Activated CD4-positive, alpha-beta T cell treated with anti-CD3 and anti-CD28 coated beads, Interleukin-2, amount 10 ng/mL, durations not matched to agents 24 days and 14 days (primary cell): ENCODE measurements around the gene BANF2. TPM values are rescaled to one million over a fixed set of nuclear protein-coding genes. Genes with fewer than 3 reads are reported as not detected.
"Not testable (repeated sequence)": the region's sequence is repeated elsewhere in the genome, so short reads cannot be mapped to it uniquely, and the experiment has no call there.

Experiments
- DNase-seq: peaks from one replicate; pipeline ENCODE4 v3.0.0; 2022
- H3K27ac Mint-ChIP-seq: one replicate; pipeline ENCODE4 v1.8.0; 2022; ENCODE audit warnings: mild to moderate bottlenecking, mixed read lengths
- H3K27me3 Mint-ChIP-seq: one replicate; pipeline ENCODE4 v1.8.0; 2022; ENCODE audit warnings: mixed read lengths
- H3K36me3 Mint-ChIP-seq: one replicate; pipeline ENCODE4 v1.8.0; 2022; ENCODE audit warnings: low read depth, mild to moderate bottlenecking, mixed read lengths
- H3K4me1 Mint-ChIP-seq: one replicate; pipeline ENCODE4 v1.8.0; 2021; ENCODE audit warnings: mixed read lengths
- H3K4me3 Mint-ChIP-seq: one replicate; pipeline ENCODE4 v1.8.0; 2022; ENCODE audit warnings: mild to moderate bottlenecking, moderate library complexity, mixed read lengths
- H3K9me3 Mint-ChIP-seq: one replicate; pipeline ENCODE4 v1.8.0; 2021; ENCODE audit warnings: mixed read lengths
- intact Hi-C: fragments of 100-400 bp; cut with micrococcal nuclease; formaldehyde crosslinking; loops from one replicate; pipeline ENCODE4 v1.15.1; 2023
- total RNA-seq: library from RNA; stranded (reverse); gene quantifications from 2 replicates; pipeline ENCODE4 v1.2.3, GENCODE V29; 2022

BANF2 gene
- total RNA-seq, 1 donor from 2014 or later: not detected

GRCh38 chr20:17659344-17659743, 40.4 kb upstream of the BANF2 start:
- intact Hi-C loops, DNase-seq, H3K9me3 Mint-ChIP-seq, H3K27me3 Mint-ChIP-seq, H3K27ac Mint-ChIP-seq, H3K4me3 Mint-ChIP-seq: not testable (repeated sequence)
- H3K36me3 Mint-ChIP-seq: peaks cover 50% of the 10 kb centered on the region
- peaks cover 33% of the 10 kb centered on the region for H3K4me1 Mint-ChIP-seq

GRCh38 chr20:17659801-17660200, 40.0 kb upstream of the BANF2 start:
- intact Hi-C loops: loop anchor here (5.0 kb wide), 1 partner anchor 332 kb away; no protein-coding TSS in a partner anchor
- no peak overlapping the region for H3K27ac Mint-ChIP-seq
- no peak for DNase-seq
- no peaks in the 10 kb centered on the region for H3K9me3 Mint-ChIP-seq
- peaks cover 37% of the 10 kb centered on the region for H3K4me1 Mint-ChIP-seq
- H3K4me3 Mint-ChIP-seq: no peak overlapping the region
- peaks cover 50% of the 10 kb centered on the region for H3K36me3 Mint-ChIP-seq
- H3K27me3 Mint-ChIP-seq: no peaks in the 10 kb centered on the region

DNA sequence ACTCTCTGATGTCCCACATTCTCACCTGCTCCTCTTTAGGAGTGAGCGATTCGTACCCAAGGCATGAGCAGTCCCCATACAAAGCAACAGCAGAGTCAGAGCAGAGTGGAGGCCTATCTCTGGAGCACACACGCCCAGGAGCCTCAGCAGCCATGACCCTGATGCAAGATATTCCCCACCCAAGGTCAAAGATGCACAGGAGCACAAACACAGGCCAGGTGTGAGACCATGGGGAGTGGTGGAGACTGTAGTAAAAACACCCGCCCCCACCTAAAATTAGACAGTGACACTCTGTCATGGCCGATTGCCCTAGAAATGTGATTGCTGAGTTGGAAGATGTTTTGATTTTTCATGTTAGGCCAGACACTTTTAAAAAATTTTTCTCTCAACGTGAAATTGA, 39.1 kb upstream of the BANF2 start:
- Mint-ChIP-seq H3K27me3 (no peaks in the 10 kb centered on the region), H3K4me3 (no peak overlapping the region), H3K9me3 (no peaks in the 10 kb centered on the region), H3K27ac (peak overlapping the region; percentile 43), H3K36me3 (peaks cover 48% of the 10 kb centered on the region), H3K4me1 (peaks cover 41% of the 10 kb centered on the region)
- intact Hi-C loops: loop anchor here (5.0 kb wide), 1 partner anchor 332 kb away; no protein-coding TSS in a partner anchor
- no peak for DNase-seq

GRCh38 chr20:17661121-17661744, 38.5 kb upstream of the BANF2 start:
- H3K27me3 Mint-ChIP-seq: no peaks in the 10 kb centered on the region
- no peaks in the 10 kb centered on the region for H3K9me3 Mint-ChIP-seq
- H3K36me3 Mint-ChIP-seq: peaks cover 46% of the 10 kb centered on the region
- no peak for DNase-seq
- H3K27ac Mint-ChIP-seq: peak overlapping the region; percentile 41
- H3K4me3 Mint-ChIP-seq: no peak overlapping the region
- intact Hi-C loops: loop anchor here (5.0 kb wide), 1 partner anchor 331 kb away; no protein-coding TSS in a partner anchor
- peaks cover 45% of the 10 kb centered on the region for H3K4me1 Mint-ChIP-seq

- H3K36me3 Mint-ChIP-seq: peaks cover 35% of the 10 kb centered on the region
- H3K27ac Mint-ChIP-seq: peak overlapping the region; percentile 73
- intact Hi-C loops: loop anchor here (5.0 kb wide), 1 partner anchor 330 kb away; no protein-coding TSS in a partner anchor
- no peaks in the 10 kb centered on the region for H3K9me3 Mint-ChIP-seq
- H3K4me1 Mint-ChIP-seq: peaks cover 49% of the 10 kb centered on the region
- peak overlapping the region; percentile 28 for H3K4me3 Mint-ChIP-seq
- H3K27me3 Mint-ChIP-seq: no peaks in the 10 kb centered on the region
- DNase-seq: no peak
Observed at GRCh38 chr20:17662333-17663039, 37.3 kb upstream of the BANF2 start.

- intact Hi-C loops: loop anchor here (5.0 kb wide), 1 partner anchor 329 kb away; no protein-coding TSS in a partner anchor
- Mint-ChIP-seq H3K9me3 (no peaks in the 10 kb centered on the region), H3K36me3 (peaks cover 32% of the 10 kb centered on the region), H3K4me3 (no peak overlapping the region), H3K27ac (no peak overlapping the region), H3K4me1 (peaks cover 45% of the 10 kb centered on the region), H3K27me3 (no peaks in the 10 kb centered on the region)
- no peak for DNase-seq
Observed at GRCh38 chr20:17663040-17663399, 36.7 kb upstream of the BANF2 start.

- Mint-ChIP-seq H3K4me1 (peaks cover 46% of the 10 kb centered on the region), H3K4me3 (no peak overlapping the region), H3K9me3 (no peaks in the 10 kb centered on the region), H3K36me3 (peaks cover 31% of the 10 kb centered on the region), H3K27me3 (no peaks in the 10 kb centered on the region), H3K27ac (no peak overlapping the region)
- DNase-seq: no peak
- intact Hi-C loops: loop anchor here (5.0 kb wide), 1 partner anchor 329 kb away; no protein-coding TSS in a partner anchor
Observed at GRCh38 chr20:17663486-17663885, 36.3 kb upstream of the BANF2 start.

DNA sequence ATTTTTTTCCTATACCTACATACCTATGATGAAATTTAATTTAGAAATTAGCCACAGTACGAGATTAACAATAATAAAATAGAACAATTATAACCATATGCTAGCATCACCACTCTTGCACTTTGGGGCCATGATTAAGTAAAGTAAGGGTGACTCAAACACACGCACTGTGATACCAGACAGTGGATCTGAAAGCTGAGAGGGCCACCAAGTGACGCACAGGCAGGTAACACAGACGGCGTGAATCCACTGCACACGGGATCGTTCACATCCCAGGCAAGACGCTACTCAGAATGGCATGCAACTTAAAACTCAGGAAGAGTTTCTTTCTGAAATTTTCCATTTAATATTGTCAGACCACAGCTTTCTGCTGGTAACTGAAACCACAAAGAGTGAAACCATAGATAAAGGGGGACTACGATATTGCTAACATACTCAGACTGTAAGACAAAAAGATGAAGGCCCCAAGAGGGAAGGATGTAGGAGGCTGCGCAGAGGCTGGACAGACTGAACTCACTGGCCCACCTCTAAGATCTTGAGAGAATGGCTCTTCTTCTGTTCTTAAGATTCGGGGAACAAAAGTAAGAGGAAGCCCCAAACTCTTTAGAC, 35.6 kb upstream of the BANF2 start:
- Mint-ChIP-seq H3K27ac (peak overlapping the region; percentile 72), H3K4me1 (peaks cover 46% of the 10 kb centered on the region), H3K27me3 (no peaks in the 10 kb centered on the region), H3K9me3 (no peaks in the 10 kb centered on the region), H3K36me3 (peaks cover 32% of the 10 kb centered on the region), H3K4me3 (peak overlapping the region; percentile 46)
- intact Hi-C loops: loop anchor here (2.0 to 5.0 kb wide), 2 partner anchors 17 to 328 kb away; no protein-coding TSS in a partner anchor
- DNase-seq: no peak

GRCh38 chr20:17665756-17666155, 34.0 kb upstream of the BANF2 start:
- H3K27ac Mint-ChIP-seq: no peak overlapping the region
- H3K4me1 Mint-ChIP-seq: peaks cover 54% of the 10 kb centered on the region

DNA sequence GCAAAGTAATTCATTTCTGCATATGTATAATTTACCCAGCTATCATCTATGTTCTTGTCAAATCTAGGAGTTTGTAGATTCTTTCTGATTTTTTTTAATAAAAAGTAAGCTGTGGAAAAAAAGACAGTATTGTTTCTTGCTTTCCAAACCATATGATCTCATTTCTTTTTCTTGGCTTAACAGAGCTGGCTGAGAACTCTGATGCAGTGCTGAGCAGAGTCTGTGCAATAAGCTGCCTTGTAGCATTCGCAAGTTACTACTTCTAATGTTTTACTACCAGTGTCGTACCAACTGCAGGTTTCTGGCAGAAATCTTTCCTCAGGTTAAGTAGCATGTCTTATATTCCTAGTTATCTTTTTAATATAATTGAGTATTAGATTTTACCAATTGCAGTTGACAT, 33.3 kb upstream of the BANF2 start:
- Mint-ChIP-seq H3K9me3 (peaks cover 6% of the 10 kb centered on the region), H3K36me3 (peaks cover 31% of the 10 kb centered on the region), H3K27me3 (no peaks in the 10 kb centered on the region), H3K4me1 (peaks cover 60% of the 10 kb centered on the region), H3K4me3 (no peak overlapping the region), H3K27ac (no peak overlapping the region)
- intact Hi-C loops: loop anchor here (5.0 kb wide), 1 partner anchor 231 kb away; no protein-coding TSS in a partner anchor
- no peak for DNase-seq

More at GRCh38 chr20:17665756-17666155, 34.0 kb upstream of the BANF2 start:
- Mint-ChIP-seq H3K9me3 (peaks cover 4% of the 10 kb centered on the region), H3K36me3 (peaks cover 26% of the 10 kb centered on the region), H3K27me3 (no peaks in the 10 kb centered on the region), H3K4me3 (no peak overlapping the region)
- DNase-seq: no peak
- intact Hi-C loops: loop anchor here (2.0 to 5.0 kb wide), 2 partner anchors 15 to 232 kb away; no protein-coding TSS in a partner anchor

GRCh38 chr20:17667445-17667844, 32.3 kb upstream of the BANF2 start:
- H3K27ac Mint-ChIP-seq: no peak overlapping the region
- intact Hi-C loops: loop anchor here (5.0 kb wide), 1 partner anchor 230 kb away; no protein-coding TSS in a partner anchor

DNA sequence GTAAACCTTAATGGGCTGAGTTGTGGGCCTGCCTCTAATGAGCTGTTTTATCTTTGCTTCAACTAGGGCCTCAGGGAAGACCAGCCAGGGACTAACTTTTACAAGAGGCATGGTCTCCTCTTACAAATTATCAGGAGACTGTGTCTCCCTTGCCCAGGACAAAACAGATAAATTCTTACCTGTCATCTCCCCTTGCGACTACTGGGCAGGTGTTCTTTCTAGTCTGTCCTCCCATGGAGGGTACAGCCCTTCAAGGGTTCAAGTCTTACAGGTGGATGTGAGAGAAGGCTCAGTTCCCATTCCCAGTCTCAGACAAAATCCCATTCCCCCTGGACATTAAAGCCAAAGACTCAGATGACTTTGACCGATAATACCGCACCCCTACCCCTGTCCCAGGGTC, 31.3 kb upstream of the BANF2 start:
- intact Hi-C loops: loop anchor here (5.0 kb wide), 1 partner anchor 229 kb away; no protein-coding TSS in a partner anchor
- Mint-ChIP-seq H3K4me1 (peaks cover 48% of the 10 kb centered on the region), H3K27me3 (no peaks in the 10 kb centered on the region), H3K9me3 (peaks cover 6% of the 10 kb centered on the region), H3K4me3 (no peak overlapping the region), H3K36me3 (peaks cover 32% of the 10 kb centered on the region), H3K27ac (no peak overlapping the region)
- DNase-seq: no peak

More at GRCh38 chr20:17667445-17667844, 32.3 kb upstream of the BANF2 start:
- no peak for DNase-seq
- Mint-ChIP-seq H3K36me3 (peaks cover 29% of the 10 kb centered on the region), H3K27me3 (no peaks in the 10 kb centered on the region), H3K4me3 (no peak overlapping the region), H3K9me3 (peaks cover 6% of the 10 kb centered on the region), H3K4me1 (peaks cover 52% of the 10 kb centered on the region)

GRCh38 chr20:17669306-17669931, 30.3 kb upstream of the BANF2 start:
- H3K4me1 Mint-ChIP-seq: peaks cover 44% of the 10 kb centered on the region

More at GRCh38 chr20:17669306-17669931, 30.3 kb upstream of the BANF2 start:
- Mint-ChIP-seq H3K36me3 (peaks cover 32% of the 10 kb centered on the region), H3K27ac (peak overlapping the region; percentile 60), H3K27me3 (no peaks in the 10 kb centered on the region), H3K9me3 (peaks cover 6% of the 10 kb centered on the region), H3K4me3 (no peak overlapping the region)
- no peak for DNase-seq
- intact Hi-C loops: loop anchor here (5.0 kb wide), 1 partner anchor 228 kb away; no protein-coding TSS in a partner anchor
